Measurements from ENCODE around the gene ACYP1.

DNA sequence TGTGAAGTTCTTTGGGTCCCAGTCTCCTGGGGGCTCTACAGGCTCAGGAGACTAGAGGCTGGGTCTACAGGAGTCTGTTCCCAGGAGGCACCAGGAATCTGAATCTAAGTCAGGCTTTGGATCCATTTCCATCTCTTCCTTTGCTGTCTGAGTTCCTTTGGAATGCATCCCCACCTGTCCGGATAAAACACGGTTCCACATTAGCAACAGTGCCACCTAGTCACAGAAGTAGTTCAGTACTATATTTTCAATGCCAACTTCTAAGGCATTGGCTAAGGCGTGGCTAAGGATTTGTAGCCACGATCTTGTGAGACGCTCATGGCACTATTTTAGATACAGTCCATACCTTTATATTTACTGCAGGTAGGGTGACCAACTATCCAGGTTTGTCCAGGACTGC, 20.7 kb upstream of the ACYP1 start:
- TF ChIP-seq EZH2 (IDR thresholded peaks at IDR 0.05; ENCODE audit: borderline replicate concordance, low read length) = no peak
- TF ChIP-seq, protein P1, sequence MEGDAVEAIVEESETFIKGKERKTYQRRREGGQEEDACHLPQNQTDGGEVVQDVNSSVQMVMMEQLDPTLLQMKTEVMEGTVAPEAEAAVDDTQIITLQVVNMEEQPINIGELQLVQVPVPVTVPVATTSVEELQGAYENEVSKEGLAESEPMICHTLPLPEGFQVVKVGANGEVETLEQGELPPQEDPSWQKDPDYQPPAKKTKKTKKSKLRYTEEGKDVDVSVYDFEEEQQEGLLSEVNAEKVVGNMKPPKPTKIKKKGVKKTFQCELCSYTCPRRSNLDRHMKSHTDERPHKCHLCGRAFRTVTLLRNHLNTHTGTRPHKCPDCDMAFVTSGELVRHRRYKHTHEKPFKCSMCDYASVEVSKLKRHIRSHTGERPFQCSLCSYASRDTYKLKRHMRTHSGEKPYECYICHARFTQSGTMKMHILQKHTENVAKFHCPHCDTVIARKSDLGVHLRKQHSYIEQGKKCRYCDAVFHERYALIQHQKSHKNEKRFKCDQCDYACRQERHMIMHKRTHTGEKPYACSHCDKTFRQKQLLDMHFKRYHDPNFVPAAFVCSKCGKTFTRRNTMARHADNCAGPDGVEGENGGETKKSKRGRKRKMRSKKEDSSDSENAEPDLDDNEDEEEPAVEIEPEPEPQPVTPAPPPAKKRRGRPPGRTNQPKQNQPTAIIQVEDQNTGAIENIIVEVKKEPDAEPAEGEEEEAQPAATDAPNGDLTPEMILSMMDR (conservative IDR thresholded peaks at IDR 0.05 in 1 of 2, IDR thresholded peaks at IDR 0.05 in 1 of 2; ENCODE audit: extremely low read depth in 1 of 2, insufficient read depth in 1 of 2, low read depth in 1 of 2, low read length in 2 of 2) = peak; percentile 45 to 63

Measured in mammary epithelial cell (primary cell).